ENCODE measurements around the gene EIF2AK3. TPM values are rescaled to one million over a fixed set of nuclear protein-coding genes. Genes with fewer than 3 reads are reported as not detected.

EIF2AK3 gene
- total and polyA plus RNA-seq, 2 of the 8 experiments (the other 6 are each of a cell fraction or from before 2014, with no cell fraction given): 5.8 to 22.8 TPM

DNA sequence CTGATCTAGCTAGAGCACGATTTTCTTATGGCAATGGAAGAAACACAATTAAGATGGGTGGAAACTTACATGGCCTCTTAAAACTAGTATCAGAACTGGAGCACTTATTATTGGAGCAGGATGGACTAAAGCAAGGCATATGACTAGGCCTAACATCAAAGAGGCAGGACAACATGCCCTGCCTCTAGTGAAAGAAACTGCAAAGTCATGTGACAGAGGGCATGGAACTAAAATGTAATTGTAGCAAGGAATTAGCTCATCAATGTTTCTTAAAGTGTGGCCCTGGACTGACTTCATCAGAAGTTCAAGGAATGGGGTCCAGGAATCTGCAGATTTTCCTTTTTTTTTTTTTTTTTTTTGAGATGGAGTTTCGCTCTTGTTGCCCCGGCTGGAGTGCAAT is 5.3 kb upstream of the EIF2AK3 start (continued):
- TF ChIP-seq SIN3A (conservative IDR thresholded peaks at IDR 0.05 in 1 of 2, IDR thresholded peaks at IDR 0.05 in 1 of 2; ENCODE audit: low read depth in 1 of 2, low read length in 2 of 2): no peak
- TF ChIP-seq RXRA (IDR thresholded peaks at IDR 0.05; ENCODE audit: insufficient read depth, low read depth, low read length): no peak
- TF ChIP-seq CHD2 (IDR thresholded peaks at IDR 0.05; ENCODE audit: low read length): no peak
- no peak for TF ChIP-seq JUN (IDR thresholded peaks at IDR 0.05; ENCODE audit: low read depth, low read length)
- TF ChIP-seq BRCA1 (IDR thresholded peaks at IDR 0.05; ENCODE audit: low read depth, low read length): no peak
- TF ChIP-seq, protein P1, sequence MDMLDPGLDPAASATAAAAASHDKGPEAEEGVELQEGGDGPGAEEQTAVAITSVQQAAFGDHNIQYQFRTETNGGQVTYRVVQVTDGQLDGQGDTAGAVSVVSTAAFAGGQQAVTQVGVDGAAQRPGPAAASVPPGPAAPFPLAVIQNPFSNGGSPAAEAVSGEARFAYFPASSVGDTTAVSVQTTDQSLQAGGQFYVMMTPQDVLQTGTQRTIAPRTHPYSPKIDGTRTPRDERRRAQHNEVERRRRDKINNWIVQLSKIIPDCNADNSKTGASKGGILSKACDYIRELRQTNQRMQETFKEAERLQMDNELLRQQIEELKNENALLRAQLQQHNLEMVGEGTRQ (IDR thresholded peaks at IDR 0.05; ENCODE audit: low read length): no peak

Data from H1 (cell line).